ENCODE data around the gene MS4A6E.
"Not testable (repeated sequence)": the region's sequence is repeated elsewhere in the genome, so short reads cannot be mapped to it uniquely, and the experiment has no call there.

MS4A6E gene, protein sequence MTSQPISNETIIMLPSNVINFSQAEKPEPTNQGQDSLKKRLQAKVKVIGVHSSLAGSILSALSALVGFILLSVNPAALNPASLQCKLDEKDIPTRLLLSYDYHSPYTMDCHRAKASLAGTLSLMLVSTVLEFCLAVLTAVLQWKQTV

GRCh38 chr11:60326955-60327354 is at the start of gene MS4A6E:
Gene MS4A6E (plus strand): TSS chr11:60327255. CDS start chr11:60334896, 7,641 bp downstream.
- H3K4me1 Mint-ChIP-seq: no peaks in the 10 kb centered on the region
- ATAC-seq (no peak), DNase-seq (no peak)
- no peak within 1 kb of the TSS for H3K27ac Mint-ChIP-seq
- H3K4me3 Mint-ChIP-seq: no peak within 1 kb of the TSS
- H3K9me3 Mint-ChIP-seq: peaks cover 8% of the 10 kb centered on the region
- H3K27me3 Mint-ChIP-seq: peaks cover 7% of the 10 kb centered on the region
- H3K36me3 Mint-ChIP-seq (ENCODE audit: low read depth): no peaks in the 10 kb centered on the region

- ATAC-seq (no peak), DNase-seq (no peak)
- Mint-ChIP-seq H3K4me3 (no peak within 1 kb of the TSS), H3K4me1 (no peaks in the 10 kb centered on the region), H3K27ac (no peak within 1 kb of the TSS), H3K9me3 (no peaks in the 10 kb centered on the region), H3K36me3 (ENCODE audit: low read depth) (no peaks in the 10 kb centered on the region), H3K27me3 (peaks cover 9% of the 10 kb centered on the region)
These were observed 46.6 kb upstream of the MS4A6E start, which contains the start of gene MS4A4A for GRCh38 chr11:60280412-60280811. Gene MS4A4A (plus strand): TSS chr11:60280666. CDS start chr11:60280676, 10 bp downstream.

- DNase-seq: no peak
- Mint-ChIP-seq H3K4me3 (no peak overlapping the region), H3K27me3 (peaks cover 9% of the 10 kb centered on the region), H3K27ac (no peak overlapping the region), H3K36me3 (ENCODE audit: low read depth) (no peaks in the 10 kb centered on the region), H3K4me1 (no peaks in the 10 kb centered on the region), H3K9me3 (no peaks in the 10 kb centered on the region)
- ATAC-seq: no peak
These were observed 45.6 kb upstream of the MS4A6E start for GRCh38 chr11:60281485-60281884.

- Mint-ChIP-seq H3K27me3 (peaks cover 9% of the 10 kb centered on the region), H3K4me1 (no peaks in the 10 kb centered on the region), H3K4me3 (no peak overlapping the region), H3K36me3 (ENCODE audit: low read depth) (no peaks in the 10 kb centered on the region), H3K9me3 (no peaks in the 10 kb centered on the region), H3K27ac (no peak overlapping the region)
- DNase-seq: no peak
- ATAC-seq: no peak
These were observed 44.8 kb upstream of the MS4A6E start for GRCh38 chr11:60282286-60282685.

DNA sequence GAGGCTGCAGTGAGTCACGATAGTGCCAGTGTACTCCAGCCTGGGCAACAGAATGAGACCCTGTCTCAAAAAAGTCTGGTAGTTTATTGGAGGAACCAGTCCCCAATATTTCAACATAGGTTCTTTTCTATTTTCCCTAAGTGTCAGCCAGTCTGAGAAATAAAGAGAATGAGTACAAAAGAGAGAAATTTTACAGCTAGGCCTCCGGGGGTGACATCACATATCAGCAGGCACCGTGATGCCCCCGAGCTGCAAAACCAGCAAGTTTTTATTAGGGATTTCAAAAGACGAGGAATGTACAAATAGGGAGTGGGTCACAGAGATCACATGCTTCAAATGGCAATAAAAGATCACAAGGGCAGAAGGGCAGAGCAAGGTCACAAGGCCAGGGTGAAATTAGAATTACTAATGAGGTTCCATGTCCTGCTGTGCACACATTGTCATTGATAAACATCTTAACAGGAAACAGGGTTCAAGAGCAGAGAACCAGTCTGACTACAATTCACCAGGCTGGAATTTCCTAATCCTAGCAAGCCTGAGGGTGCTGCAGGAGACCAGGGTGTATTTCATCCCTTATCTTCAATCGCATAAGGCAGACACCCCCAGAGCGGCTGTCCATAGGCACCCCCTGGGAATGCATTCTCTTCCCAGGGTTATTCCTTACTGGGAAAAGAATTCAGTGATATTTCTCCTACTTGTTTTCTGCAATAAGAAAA is 41.5 kb upstream of the MS4A6E start:
- not testable (repeated sequence) for H3K27me3 Mint-ChIP-seq

DNA sequence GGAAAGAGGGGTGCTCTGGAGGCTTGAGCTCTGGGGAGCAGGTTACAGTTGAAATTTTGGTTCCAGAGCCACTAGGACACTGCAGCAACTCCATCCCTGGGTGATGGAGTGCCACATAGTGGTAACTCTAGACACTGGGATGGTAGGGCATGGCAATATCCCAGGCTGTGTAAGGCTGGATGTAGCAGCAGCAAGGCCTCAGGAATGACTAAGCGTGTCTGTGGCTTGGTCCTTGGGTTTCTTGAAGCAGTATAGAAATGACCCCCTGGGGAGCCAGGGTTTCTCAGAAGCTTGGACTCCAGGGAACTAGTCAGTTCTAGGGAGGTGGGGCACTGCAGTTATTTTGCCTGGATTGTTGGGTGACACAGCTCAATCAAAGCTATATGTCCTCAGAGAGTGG is 38.5 kb upstream of the MS4A6E start:
- no peaks in the 10 kb centered on the region for H3K36me3 Mint-ChIP-seq (ENCODE audit: low read depth)
- H3K9me3 Mint-ChIP-seq: no peaks in the 10 kb centered on the region
- no peak for DNase-seq
- no peak for ATAC-seq
- H3K27ac Mint-ChIP-seq: no peak overlapping the region
- no peaks in the 10 kb centered on the region for H3K4me1 Mint-ChIP-seq
- H3K4me3 Mint-ChIP-seq: no peak overlapping the region
- H3K27me3 Mint-ChIP-seq: peaks cover 7% of the 10 kb centered on the region

More for the DNA sequence above, 41.5 kb upstream of the MS4A6E start:
- ATAC-seq; H3K4me3 Mint-ChIP-seq; DNase-seq; H3K4me1 Mint-ChIP-seq; H3K36me3 Mint-ChIP-seq (ENCODE audit: low read depth); H3K27ac Mint-ChIP-seq; H3K9me3 Mint-ChIP-seq: not testable (repeated sequence)

DNA sequence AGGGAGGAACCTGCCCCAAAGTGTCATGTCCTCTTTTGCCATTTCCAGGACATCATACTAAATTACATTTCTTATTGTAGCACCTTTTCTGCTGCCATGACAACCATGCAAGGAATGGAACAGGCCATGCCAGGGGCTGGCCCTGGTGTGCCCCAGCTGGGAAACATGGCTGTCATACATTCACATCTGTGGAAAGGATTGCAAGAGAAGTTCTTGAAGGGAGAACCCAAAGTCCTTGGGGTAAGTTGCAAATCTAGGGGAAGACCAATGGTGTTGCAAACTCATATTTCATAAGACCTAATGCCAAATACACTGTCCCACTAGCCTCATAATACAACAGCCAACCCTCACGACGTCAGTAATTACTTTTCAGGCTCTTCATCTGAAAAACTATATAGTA is 34.9 kb upstream of the MS4A6E start:
- H3K27me3 Mint-ChIP-seq: peaks cover 13% of the 10 kb centered on the region

GRCh38 chr11:60301178-60301577 is 25.9 kb upstream of the MS4A6E start:
- ATAC-seq: no peak
- H3K27me3 Mint-ChIP-seq: peaks cover 26% of the 10 kb centered on the region
- no peak overlapping the region for H3K4me3 Mint-ChIP-seq
- DNase-seq: no peak
- no peaks in the 10 kb centered on the region for H3K36me3 Mint-ChIP-seq (ENCODE audit: low read depth)
- H3K27ac Mint-ChIP-seq: no peak overlapping the region
- H3K4me1 Mint-ChIP-seq: no peaks in the 10 kb centered on the region
- no peaks in the 10 kb centered on the region for H3K9me3 Mint-ChIP-seq

More for the DNA sequence above, 34.9 kb upstream of the MS4A6E start:
- H3K4me1 Mint-ChIP-seq: no peaks in the 10 kb centered on the region
- no peak overlapping the region for H3K4me3 Mint-ChIP-seq
- no peaks in the 10 kb centered on the region for H3K36me3 Mint-ChIP-seq (ENCODE audit: low read depth)
- H3K9me3 Mint-ChIP-seq: no peaks in the 10 kb centered on the region
- ATAC-seq (no peak), DNase-seq (no peak)
- no peak overlapping the region for H3K27ac Mint-ChIP-seq

DNA sequence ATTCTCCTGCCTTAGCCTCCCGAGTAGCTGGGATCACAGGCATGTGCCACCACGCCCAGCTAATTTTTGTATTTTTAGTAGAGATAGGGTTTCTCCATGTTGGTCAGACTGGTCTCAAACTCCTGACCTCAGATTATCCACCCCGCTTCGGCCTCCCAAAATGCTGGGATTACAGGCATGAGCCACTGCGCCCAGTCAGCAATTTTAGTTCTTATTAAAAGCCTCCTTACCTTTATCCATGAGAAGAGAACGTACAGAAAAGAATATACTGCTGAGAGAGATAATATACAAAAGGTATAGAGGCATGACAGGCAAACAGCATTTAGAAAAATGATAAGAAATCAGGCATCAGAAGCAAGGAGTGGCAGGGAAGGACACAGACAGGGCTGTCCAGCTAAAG is 25.2 kb upstream of the MS4A6E start:
- H3K36me3 Mint-ChIP-seq (ENCODE audit: low read depth); ATAC-seq; H3K9me3 Mint-ChIP-seq; H3K4me3 Mint-ChIP-seq; H3K4me1 Mint-ChIP-seq; H3K27ac Mint-ChIP-seq; DNase-seq: not testable (repeated sequence)
- H3K27me3 Mint-ChIP-seq: peaks cover 23% of the 10 kb centered on the region

- Mint-ChIP-seq H3K4me3 (no peak overlapping the region), H3K27ac (no peak overlapping the region), H3K4me1 (peaks cover 24% of the 10 kb centered on the region), H3K27me3 (peaks cover 21% of the 10 kb centered on the region), H3K9me3 (no peaks in the 10 kb centered on the region), H3K36me3 (ENCODE audit: low read depth) (no peaks in the 10 kb centered on the region)
- DNase-seq: no peak
- ATAC-seq: no peak
These were observed 23.4 kb upstream of the MS4A6E start for GRCh38 chr11:60303661-60304060.

- no peak for ATAC-seq
- Mint-ChIP-seq H3K27ac (no peak overlapping the region), H3K4me1 (peaks cover 35% of the 10 kb centered on the region), H3K4me3 (no peak overlapping the region), H3K36me3 (ENCODE audit: low read depth) (peaks cover 1% of the 10 kb centered on the region), H3K27me3 (peaks cover 20% of the 10 kb centered on the region), H3K9me3 (no peaks in the 10 kb centered on the region)
- no peak for DNase-seq
These were observed 21.0 kb upstream of the MS4A6E start for GRCh38 chr11:60305906-60306619.

GRCh38 chr11:60307507-60308195 is 19.4 kb upstream of the MS4A6E start:
- peaks cover 26% of the 10 kb centered on the region for H3K27me3 Mint-ChIP-seq
- no peaks in the 10 kb centered on the region for H3K9me3 Mint-ChIP-seq
- DNase-seq (peak; percentile 6), ATAC-seq (peak; percentile 86)
- H3K27ac Mint-ChIP-seq: peak overlapping the region; percentile 91
- H3K36me3 Mint-ChIP-seq (ENCODE audit: low read depth): peaks cover 1% of the 10 kb centered on the region
- no peak overlapping the region for H3K4me3 Mint-ChIP-seq
- peaks cover 35% of the 10 kb centered on the region for H3K4me1 Mint-ChIP-seq

DNA sequence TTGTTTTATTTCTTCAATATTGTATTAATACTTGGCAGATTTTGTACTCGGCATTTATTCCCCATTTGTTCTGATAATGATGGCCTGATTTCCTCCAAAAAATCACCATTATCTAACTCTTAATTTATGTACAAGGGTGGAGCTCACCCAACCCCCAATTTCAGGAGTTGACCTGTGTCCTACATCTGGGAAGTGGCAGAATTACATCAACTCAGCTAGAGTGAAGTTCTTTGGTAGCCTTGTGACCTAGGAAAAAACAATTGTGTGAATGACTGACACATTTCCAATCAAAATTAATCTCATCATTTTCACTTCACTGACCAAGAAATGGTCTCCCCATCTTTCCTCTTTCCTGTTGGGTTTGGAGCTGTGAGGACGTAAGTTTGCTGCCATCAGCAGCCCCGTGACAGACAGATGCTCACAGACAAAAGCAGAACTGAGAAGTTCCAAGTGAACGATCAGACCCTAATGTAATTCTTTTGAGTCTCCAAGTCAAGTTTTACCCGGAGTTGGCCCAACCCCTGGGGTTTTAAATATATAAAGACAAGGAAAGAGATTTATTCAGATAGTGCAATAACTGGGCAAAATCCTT is 16.6 kb upstream of the MS4A6E start:
- H3K27me3 Mint-ChIP-seq: peaks cover 24% of the 10 kb centered on the region
- ATAC-seq (no peak), DNase-seq (no peak)
- H3K36me3 Mint-ChIP-seq (ENCODE audit: low read depth): peaks cover 1% of the 10 kb centered on the region
- no peak overlapping the region for H3K27ac Mint-ChIP-seq
- no peak overlapping the region for H3K4me3 Mint-ChIP-seq
- no peaks in the 10 kb centered on the region for H3K9me3 Mint-ChIP-seq
- peaks cover 35% of the 10 kb centered on the region for H3K4me1 Mint-ChIP-seq

DNA sequence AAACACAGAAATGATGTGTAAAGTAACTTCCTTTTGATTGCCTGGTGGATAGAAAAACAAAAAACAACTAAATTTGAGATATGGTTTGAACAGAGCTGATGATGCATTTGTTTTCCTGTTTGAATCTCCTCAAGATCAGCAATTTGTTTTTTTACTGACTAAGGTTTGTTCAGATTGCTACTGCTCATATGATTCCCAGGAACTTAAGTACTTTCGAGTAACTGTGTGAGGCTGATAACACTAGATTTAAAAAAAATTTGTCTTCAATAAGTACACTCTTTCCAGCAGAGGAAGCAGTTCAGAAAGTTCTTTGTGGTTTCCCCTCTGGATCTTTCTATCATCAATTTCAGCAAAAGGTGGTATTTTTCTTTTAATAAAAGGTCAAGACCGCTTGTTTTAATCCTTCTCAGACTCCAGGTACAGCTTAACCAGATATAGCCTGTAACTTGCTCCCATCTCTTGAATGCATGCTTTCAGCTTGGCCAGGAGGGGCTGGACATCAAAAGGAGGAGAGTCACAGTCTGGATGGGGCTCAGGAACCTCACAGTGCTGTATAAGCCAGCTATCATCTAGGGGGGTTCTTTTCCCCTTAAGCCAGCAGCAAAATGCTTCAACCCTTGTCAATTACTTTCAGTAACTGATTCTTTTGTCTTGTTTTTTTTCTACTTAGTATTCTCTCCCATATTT is 12.3 kb upstream of the MS4A6E start:
- ATAC-seq (no peak), DNase-seq (no peak)
- Mint-ChIP-seq H3K27me3 (peaks cover 24% of the 10 kb centered on the region), H3K4me1 (peaks cover 3% of the 10 kb centered on the region), H3K36me3 (ENCODE audit: low read depth) (peaks cover 1% of the 10 kb centered on the region), H3K4me3 (no peak overlapping the region), H3K27ac (no peak overlapping the region), H3K9me3 (peaks cover 8% of the 10 kb centered on the region)
